Midbrain (tissue), 1 donor: ENCODE measurements around the gene KIFC1.
"Not testable (repeated sequence)": the region's sequence is repeated elsewhere in the genome, so short reads cannot be mapped to it uniquely, and the experiment has no call there.

Experiments
- DNase-seq: peaks from one replicate; lab custom pipeline; 2025; lab: John Stamatoyannopoulos, UW

KIFC1 gene, protein sequence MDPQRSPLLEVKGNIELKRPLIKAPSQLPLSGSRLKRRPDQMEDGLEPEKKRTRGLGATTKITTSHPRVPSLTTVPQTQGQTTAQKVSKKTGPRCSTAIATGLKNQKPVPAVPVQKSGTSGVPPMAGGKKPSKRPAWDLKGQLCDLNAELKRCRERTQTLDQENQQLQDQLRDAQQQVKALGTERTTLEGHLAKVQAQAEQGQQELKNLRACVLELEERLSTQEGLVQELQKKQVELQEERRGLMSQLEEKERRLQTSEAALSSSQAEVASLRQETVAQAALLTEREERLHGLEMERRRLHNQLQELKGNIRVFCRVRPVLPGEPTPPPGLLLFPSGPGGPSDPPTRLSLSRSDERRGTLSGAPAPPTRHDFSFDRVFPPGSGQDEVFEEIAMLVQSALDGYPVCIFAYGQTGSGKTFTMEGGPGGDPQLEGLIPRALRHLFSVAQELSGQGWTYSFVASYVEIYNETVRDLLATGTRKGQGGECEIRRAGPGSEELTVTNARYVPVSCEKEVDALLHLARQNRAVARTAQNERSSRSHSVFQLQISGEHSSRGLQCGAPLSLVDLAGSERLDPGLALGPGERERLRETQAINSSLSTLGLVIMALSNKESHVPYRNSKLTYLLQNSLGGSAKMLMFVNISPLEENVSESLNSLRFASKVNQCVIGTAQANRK

DNA sequence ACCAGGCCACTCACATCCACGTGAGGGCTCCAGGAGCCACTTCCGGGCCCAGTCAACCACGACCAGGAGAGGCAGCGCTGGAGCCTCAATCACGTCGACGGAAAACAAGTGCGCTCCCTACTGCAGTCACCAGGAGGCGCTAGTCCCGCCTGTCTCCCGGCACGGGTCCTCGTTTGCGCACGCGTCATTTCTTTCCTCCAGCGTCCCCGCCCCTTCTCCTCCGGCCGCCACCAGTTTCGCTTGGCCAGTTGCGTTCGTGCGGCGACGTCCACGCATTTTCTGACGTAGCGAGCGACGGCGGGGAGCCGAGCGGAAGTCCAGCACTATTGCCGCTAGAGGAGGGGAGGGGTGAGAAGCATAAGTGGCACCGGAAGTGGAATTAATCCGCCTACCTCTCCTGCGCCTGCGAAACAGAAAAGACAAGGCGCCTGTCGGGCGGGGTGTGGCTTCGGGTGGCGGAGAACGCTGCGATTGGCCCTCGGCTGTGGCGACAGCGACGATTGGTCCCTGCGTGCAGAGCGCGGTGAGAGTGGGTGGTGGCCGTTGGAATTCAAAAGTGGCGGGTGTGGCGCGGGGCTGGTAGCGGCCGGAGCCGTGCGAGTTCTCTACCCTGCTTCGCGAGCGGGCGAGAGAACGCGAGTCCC, at the start of gene KIFC1:
Gene KIFC1, plus strand, starts transcription at position 546 of the 644 bp plus-strand sequence. CDS start 163 bp downstream, outside the sequence.
- peak; percentile 100 for DNase-seq

DNA sequence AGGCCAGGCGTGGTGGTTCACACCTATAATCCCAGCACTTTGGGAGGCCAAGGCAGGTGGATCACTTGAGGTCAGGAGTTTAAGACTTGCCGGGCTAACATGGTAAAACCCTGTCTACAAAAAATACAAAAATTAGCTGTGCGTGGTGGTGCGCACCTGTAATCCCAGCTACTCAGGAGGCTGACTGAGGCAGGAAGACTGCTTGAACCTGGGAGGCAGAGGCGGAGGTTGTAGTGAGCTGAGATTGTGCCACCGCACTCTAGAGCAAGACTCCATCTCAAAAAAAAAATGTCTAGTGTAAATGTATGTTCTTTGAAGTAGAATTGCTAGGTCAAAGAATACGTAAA, 48.0 kb upstream of the KIFC1 start:
- DNase-seq, result not testable (repeated sequence)

- no peak for DNase-seq
Measured at GRCh38 chr6:33343953-33344611, 47.5 kb upstream of the KIFC1 start.

DNA sequence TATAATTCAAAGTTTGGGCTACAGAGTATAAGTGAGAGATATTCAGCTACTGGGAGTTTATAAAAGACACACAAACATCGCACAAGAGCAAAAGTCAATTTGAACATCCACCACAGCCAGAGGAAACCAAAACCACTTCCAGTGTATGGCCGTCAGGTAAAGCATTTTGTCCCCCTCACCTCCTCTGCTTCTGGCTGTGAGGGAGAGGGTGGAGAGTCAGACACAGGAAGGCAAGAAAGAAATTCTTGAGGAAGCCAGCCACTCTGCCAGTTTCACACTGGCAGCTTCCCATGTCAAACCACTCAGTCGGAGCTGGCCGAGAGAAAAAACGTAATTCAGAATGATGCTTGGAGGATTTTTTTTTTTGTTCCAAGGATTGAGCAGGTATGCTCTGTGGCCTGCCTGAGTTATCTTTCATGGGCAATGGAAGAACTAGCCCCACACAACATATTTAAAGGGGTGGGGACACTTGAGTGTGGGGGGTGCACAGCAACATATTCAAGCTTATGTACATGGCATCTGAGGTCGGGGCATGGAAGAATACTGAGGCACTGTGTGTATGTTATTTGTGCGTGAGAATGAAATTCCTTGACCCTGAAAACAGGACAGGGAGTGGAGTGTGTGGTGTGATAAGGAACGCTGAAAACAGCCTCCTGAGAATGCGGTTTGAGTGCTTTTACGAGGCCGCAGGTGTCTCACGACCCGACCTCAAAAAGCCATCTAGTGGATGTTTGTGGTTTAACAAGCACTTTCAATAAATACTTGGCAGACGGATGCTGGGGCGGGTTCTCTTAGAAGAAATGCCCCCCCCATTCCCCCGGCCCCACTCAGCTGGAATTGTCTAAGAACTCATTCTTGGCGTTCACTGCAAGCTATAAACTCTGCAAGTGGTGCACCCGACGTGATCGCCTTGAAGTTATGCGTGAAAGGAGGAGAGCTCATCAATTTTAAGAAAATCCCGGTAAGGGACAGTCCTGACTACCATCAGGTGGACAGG, 46.6 kb upstream of the KIFC1 start:
- peak; percentile 30 for DNase-seq

DNA sequence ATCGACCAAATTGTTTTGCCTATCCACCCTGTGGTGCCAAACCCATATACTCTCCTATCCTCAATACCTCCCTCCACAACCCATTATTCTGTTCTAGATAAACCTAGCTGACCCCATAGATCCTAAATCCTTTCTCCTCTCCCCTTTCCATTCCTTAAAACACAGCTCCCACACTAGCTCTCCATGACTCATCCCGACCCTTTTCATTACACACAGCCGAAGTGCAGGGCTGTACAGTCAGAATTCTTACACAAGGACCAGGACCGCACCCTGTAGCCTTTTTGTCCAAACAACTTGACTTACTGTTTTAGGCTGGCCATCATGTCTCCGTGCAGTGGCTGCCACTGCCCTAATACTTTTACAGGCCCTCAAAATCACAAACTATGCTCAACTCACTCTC, 44.7 kb upstream of the KIFC1 start:
- DNase-seq, result not testable (repeated sequence)

- DNase-seq, result no peak
Measured at GRCh38 chr6:33347816-33348215, 43.8 kb upstream of the KIFC1 start.

DNA sequence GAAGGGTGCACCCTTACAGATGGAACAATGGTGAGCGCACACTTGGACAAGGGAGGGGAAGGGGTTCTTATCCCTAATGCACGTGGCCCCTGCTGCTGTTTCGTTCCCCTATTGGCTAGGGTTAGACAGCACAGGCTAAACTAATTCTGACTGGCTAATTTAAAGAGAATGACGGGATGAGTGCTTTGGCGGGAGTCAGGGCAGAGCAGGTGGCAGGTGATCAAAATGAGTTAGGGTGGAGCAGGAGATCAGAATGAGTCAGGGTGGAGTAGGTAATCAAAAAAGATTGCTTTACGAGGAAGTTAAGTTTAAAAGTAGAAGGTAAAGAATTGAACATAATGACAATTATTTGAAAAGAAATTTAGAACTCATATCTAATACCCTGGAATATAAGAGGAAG, 35.8 kb upstream of the KIFC1 start:
- DNase-seq, result not testable (repeated sequence)

DNA sequence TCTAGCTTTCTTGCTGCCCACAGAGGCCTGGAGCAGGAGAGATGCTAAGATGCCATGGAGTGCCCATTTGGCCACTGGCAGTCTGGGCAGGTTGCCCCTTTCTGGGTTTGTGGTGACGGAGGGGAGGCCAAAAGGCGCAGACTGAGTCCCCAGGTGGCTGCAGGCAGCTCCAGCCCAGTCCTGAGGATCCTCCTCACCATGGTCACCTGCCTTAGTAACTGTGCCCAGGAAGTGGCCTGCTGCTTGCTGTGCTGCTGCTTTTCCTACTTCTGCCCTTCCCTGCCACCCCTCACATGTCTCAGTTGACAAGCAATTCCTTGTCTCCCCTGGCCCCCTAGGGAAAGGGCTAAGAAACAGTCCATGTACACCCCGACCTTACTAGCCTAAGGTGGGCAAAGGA, 35.3 kb upstream of the KIFC1 start:
- DNase-seq, result no peak

- not testable (repeated sequence) for DNase-seq
Measured at GRCh38 chr6:33357160-33357871, 34.3 kb upstream of the KIFC1 start.

- no peak for DNase-seq
Measured at GRCh38 chr6:33359331-33359730, 32.3 kb upstream of the KIFC1 start.

DNA sequence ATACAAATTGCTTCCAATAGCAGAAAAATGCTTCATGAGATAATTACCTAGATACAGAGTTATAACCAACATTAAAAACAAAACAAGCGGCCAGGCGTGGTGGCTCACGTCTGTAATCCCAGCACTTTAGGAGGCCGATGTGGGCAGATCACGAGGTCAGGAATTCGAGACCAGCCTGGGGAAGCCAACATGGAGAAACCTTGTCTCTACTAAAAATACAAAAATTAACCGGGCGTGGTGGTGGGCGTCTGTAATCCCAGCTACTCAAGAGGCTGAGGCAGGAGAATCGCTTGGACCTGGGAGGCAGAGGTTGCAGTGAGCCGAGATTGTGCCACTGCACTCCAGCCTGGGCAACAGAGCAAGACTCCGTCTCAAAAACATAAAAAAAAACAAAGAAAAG, 28.1 kb upstream of the KIFC1 start:
- DNase-seq, result not testable (repeated sequence)

DNA sequence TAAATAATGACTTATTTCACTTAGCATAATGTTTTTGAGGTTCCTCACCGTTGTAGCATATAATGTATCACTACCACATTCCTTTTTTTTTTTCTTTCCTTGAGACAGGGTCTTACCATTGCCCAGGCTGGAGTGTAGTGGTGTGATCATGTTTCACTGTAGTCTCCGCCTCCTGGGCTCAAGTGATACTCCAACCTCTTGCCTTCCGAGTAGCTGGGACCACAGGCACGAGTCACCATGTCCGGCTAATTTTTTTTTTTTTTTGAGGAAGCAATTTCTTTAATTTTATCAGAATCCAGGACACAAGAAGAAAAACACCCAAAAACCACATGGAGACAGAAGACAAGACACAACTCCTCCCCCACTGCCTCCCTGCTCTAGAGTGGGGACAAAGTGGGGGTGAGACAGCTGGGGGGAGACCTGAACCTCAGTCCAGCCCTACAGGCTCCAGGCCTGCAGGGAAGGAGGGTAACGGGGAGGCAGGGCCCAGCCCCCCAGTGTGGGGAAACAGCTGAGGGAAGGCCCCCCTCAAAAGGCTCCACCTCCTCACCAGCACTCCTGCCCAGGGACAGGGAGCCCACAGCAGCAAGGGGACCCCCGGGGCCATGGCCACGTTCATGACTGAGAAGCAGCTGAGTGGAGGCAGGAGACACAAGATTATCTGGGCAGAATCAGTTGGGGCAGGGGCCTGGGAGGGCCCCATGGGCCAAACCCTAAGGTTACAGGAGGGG, 27.0 kb upstream of the KIFC1 start:
- DNase-seq, result not testable (repeated sequence)

GRCh38 chr6:33365206-33365971, 26.2 kb upstream of the KIFC1 start:
- not testable (repeated sequence) for DNase-seq

DNA sequence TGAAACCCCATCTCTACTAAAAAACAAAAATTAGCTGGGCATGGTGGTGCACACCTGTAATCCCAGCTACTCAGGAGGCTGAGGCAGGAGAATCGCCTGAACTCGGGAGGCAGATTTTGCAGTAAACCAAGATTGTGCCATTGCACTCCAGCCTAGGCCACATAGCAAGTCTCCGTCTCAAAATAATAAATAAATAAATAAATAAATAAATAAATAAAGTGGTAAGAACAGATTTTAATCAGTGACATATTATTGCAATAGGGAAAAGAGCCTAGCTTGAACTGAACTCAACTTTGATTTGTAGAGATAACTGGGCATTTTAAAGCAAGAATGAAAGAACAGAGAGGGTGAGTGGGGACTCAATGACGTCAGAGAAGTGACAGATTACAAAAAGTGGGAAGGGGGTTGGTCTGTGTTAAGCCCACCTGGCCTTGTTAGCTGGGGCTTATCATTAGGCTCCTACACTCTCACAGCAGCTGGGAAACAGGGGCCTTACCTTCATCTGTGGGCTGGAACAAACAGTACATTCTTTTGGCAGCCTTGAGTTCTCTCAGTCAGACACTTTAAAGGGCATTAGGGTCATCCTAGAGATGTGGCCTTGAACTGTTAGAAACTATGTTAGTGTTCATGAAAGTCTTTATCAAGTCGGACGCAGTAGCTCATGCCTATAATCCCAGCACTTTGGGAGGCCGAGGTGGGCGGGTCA, 24.5 kb upstream of the KIFC1 start:
- no peak for DNase-seq

- not testable (repeated sequence) for DNase-seq
Measured at GRCh38 chr6:33367715-33368025, 24.0 kb upstream of the KIFC1 start.

DNA sequence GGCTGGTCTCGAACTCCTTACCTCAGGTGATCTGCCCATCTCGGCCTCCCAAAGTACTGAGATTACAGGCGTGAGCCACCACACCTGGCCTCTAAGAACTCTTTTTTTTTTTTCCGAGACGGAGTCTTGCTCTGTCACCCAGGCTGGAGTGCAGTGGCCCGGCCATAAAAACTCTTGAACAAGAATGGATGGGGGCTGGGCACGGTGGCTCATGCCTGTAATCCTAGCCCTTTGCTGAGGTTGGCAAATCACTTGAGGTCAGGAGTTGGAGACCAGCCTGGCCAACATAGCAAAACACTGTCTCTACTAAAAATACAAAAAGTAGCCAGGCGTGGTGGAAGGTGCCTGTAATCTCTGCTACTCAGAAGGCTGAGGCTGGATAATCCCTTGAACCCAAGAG, 19.7 kb upstream of the KIFC1 start:
- DNase-seq, result not testable (repeated sequence)

- no peak for DNase-seq
Measured at GRCh38 chr6:33372526-33373123, 19.0 kb upstream of the KIFC1 start.
